HEK293 (cell line): ENCODE data around the gene ARID3B.

Source experiments
- CTCF ChIA-PET: fragments of 350-600 bp; formaldehyde crosslinking; extraction: SDS; loops from one replicate; lab custom pipeline; 2021; ENCODE audit warnings: antibody characterized with exemption; lab: Yijun Ruan, JAX
- POLR2A ChIA-PET: fragments of 300-600 bp; formaldehyde crosslinking; extraction: SDS; loops from one replicate; lab custom pipeline; 2020; ENCODE audit warnings: antibody characterized with exemption, inconsistent platforms; lab: Yijun Ruan, JAX
- H3K27ac ChIP-seq: fragments of 200-500 bp; sonication (Bioruptor generic); 2 replicates; pipeline ENCODE4 v1.5.1; 2014; ENCODE audit warnings: low read depth, low read length, control low read depth, inconsistent platforms; ENCODE audit errors: extremely low read depth
- H3K36me3 ChIP-seq, 2 experiments: fragments of 200-500 bp in 1 of 2; sonication (Bioruptor generic) in 1 of 2; 1 replicate in 1 of 2; 2 replicates in 1 of 2; pipeline ENCODE4 v1.5.1; 2014 to 2017; ENCODE audit warnings: inconsistent platforms in 2 of 2, low read length in 2 of 2; ENCODE audit not compliant: control insufficient read depth in 2 of 2, insufficient read depth in 1 of 2
- H3K4me1 ChIP-seq: fragments of 200-500 bp; sonication (Bioruptor generic); 2 replicates; pipeline ENCODE4 v1.5.1; 2014; ENCODE audit warnings: mild to moderate bottlenecking, low read length, inconsistent platforms; ENCODE audit not compliant: control insufficient read depth, insufficient read depth
- H3K4me3 ChIP-seq: 2 replicates; pipeline ENCODE4 v1.5.1; 2011; ENCODE audit warnings: low read depth, mild to moderate bottlenecking, control low read depth, low read length, moderate library complexity
- H3K9me3 ChIP-seq: fragments of 200-500 bp; sonication (Bioruptor generic); 2 replicates; pipeline ENCODE4 v1.5.1; 2014; ENCODE audit warnings: low read depth, low read length, inconsistent platforms; ENCODE audit not compliant: control insufficient read depth, insufficient read depth
- BCL11A ChIP-seq: fragments of 450-650 bp; formaldehyde crosslinking; IDR thresholded peaks from 2 replicates; pipeline ENCODE4 v1.5.1; 2016; ENCODE audit warnings: low read depth, missing biosample characterization, missing genetic modification characterization
- BCL11B ChIP-seq: fragments of 450-650 bp; formaldehyde crosslinking; IDR thresholded peaks from 2 replicates; pipeline ENCODE4 v1.5.1; 2016; ENCODE audit warnings: low read depth, missing biosample characterization, missing genetic modification characterization
- KLF8 ChIP-seq: fragments of 450-650 bp; formaldehyde crosslinking; IDR thresholded peaks from 2 replicates; pipeline ENCODE4 v1.5.1; 2016; ENCODE audit warnings: missing biosample characterization, missing genetic modification characterization
- MZF1 ChIP-seq: fragments of 450-650 bp; formaldehyde crosslinking; IDR thresholded peaks from 2 replicates; pipeline ENCODE4 v1.5.1; 2017; ENCODE audit warnings: missing biosample characterization, missing genetic modification characterization, borderline replicate concordance
- OSR2 ChIP-seq: fragments of 450-650 bp; formaldehyde crosslinking; IDR thresholded peaks from 2 replicates; pipeline ENCODE4 v1.5.1; 2016; ENCODE audit warnings: missing biosample characterization, missing genetic modification characterization
- RBAK ChIP-seq: fragments of 450-650 bp; formaldehyde crosslinking; IDR thresholded peaks from 2 replicates; pipeline ENCODE4 v1.5.1; 2016; ENCODE audit warnings: missing biosample characterization, missing genetic modification characterization
- TCF7L2 ChIP-seq: IDR thresholded peaks from 2 replicates; pipeline ENCODE4 v1.6.1; 2011; ENCODE audit warnings: low read depth, mild to moderate bottlenecking, inconsistent platforms, low read length, moderate library complexity, borderline replicate concordance
- WT1 ChIP-seq: fragments of 450-650 bp; formaldehyde crosslinking; IDR thresholded peaks from 2 replicates; pipeline ENCODE4 v1.5.1; 2016; ENCODE audit warnings: missing biosample characterization, missing genetic modification characterization
- YY2 ChIP-seq: fragments of 450-650 bp; formaldehyde crosslinking; IDR thresholded peaks from 2 replicates; pipeline ENCODE4 v1.5.1; 2016; ENCODE audit warnings: missing biosample characterization, missing genetic modification characterization
- ZBTB17 ChIP-seq: fragments of 450-650 bp; formaldehyde crosslinking; IDR thresholded peaks from 2 replicates; pipeline ENCODE4 v1.5.1; 2016; ENCODE audit warnings: missing biosample characterization, missing genetic modification characterization
- ZBTB48 ChIP-seq: fragments of 450-650 bp; formaldehyde crosslinking; IDR thresholded peaks from 2 replicates; pipeline ENCODE4 v1.5.1; 2016; ENCODE audit warnings: missing biosample characterization, missing genetic modification characterization
- ZFHX2 ChIP-seq: fragments of 450-650 bp; formaldehyde crosslinking; conservative IDR thresholded peaks from 2 replicates; pipeline ENCODE4 v1.5.1; 2016; ENCODE audit warnings: missing biosample characterization, missing genetic modification characterization
- ZNF184 ChIP-seq: fragments of 450-650 bp; IDR thresholded peaks from 2 replicates; pipeline ENCODE4 v1.5.1; 2018; ENCODE audit warnings: missing biosample characterization, mild to moderate bottlenecking, missing genetic modification characterization
- ZNF266 ChIP-seq: fragments of 450-650 bp; formaldehyde crosslinking; IDR thresholded peaks from 2 replicates; pipeline ENCODE4 v1.5.1; 2016; ENCODE audit warnings: missing biosample characterization, missing genetic modification characterization, low read depth
- ZNF513 ChIP-seq: fragments of 450-650 bp; IDR thresholded peaks from 2 replicates; pipeline ENCODE4 v1.5.1; 2018; ENCODE audit warnings: missing biosample characterization, missing genetic modification characterization
- ZNF610 ChIP-seq: fragments of 450-650 bp; formaldehyde crosslinking; IDR thresholded peaks from 2 replicates; pipeline ENCODE4 v1.5.1; 2016; ENCODE audit warnings: missing biosample characterization, missing genetic modification characterization, borderline replicate concordance
- ZNF747 ChIP-seq: fragments of 450-650 bp; formaldehyde crosslinking; IDR thresholded peaks from 2 replicates; pipeline ENCODE4 v1.5.1; 2016; ENCODE audit warnings: missing biosample characterization, missing genetic modification characterization
- ZNF777 ChIP-seq: fragments of 450-650 bp; formaldehyde crosslinking; IDR thresholded peaks from 2 replicates; pipeline ENCODE4 v1.5.1; 2017; ENCODE audit warnings: missing biosample characterization, missing genetic modification characterization, borderline replicate concordance
- ZSCAN23 ChIP-seq: fragments of 450-650 bp; formaldehyde crosslinking; IDR thresholded peaks from 2 replicates; pipeline ENCODE4 v1.5.1; 2016; ENCODE audit warnings: missing biosample characterization, missing genetic modification characterization
- TF ChIP-seq, protein P1 (sequence below): fragments of 450-650 bp; formaldehyde crosslinking; IDR thresholded peaks from 2 replicates; pipeline ENCODE4 v1.5.1; 2016; ENCODE audit warnings: missing biosample characterization, missing genetic modification characterization, low read depth
- TF ChIP-seq, protein P2 (sequence below): fragments of 450-650 bp; formaldehyde crosslinking; conservative IDR thresholded peaks from 2 replicates; pipeline ENCODE4 v1.5.1; 2016; ENCODE audit warnings: low read depth, missing biosample characterization, missing genetic modification characterization
- TF ChIP-seq, protein P3 (sequence below): fragments of 450-650 bp; formaldehyde crosslinking; IDR thresholded peaks from 2 replicates; pipeline ENCODE4 v1.5.0; 2017; ENCODE audit warnings: missing biosample characterization, missing genetic modification characterization, borderline replicate concordance
- TF ChIP-seq, protein P4 (sequence below): fragments of 450-650 bp; formaldehyde crosslinking; IDR thresholded peaks from 2 replicates; pipeline ENCODE4 v1.5.1; 2017; ENCODE audit warnings: missing biosample characterization, missing genetic modification characterization

ARID3B gene

DNA sequence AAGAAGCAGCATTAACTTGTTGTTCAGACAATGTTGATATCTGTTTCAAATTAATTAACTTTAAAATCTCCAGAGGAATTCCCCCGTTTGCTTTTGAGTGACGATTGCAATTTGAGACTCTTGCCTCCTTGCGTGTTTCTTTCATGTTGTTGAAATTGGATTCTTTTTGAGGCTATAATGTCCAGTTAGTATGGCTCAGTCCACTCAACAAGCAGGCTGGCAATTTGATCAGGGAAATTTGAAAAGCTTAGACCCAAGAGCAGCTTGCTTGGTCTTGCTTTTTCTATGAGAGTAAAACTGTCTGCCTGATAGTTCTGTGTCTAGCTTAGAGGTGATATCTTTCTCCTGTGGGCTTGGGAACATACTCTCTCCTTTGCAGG is 2.0 kb downstream of the ARID3B start:
- no peak overlapping the region; the same call in 1 of the 2 replicates for H3K27ac ChIP-seq
- ChIA-PET CTCF (interaction anchor here (1.5 kb wide), 1 partner anchor 28 kb away, joined by 3 read pairs; no protein-coding TSS in a partner anchor), POLR2A (interaction anchor here (3.6 kb wide), 1 partner anchor 72 kb away, joined by 53 read pairs; the partner anchor contains the start of gene CLK3)
- TF ChIP-seq ZNF610 (tag by site-specific recombination), result no peak
- TF ChIP-seq ZNF513 (tag by site-specific recombination), result no peak
- peak; percentile 73; the same call in 1 of the 2 replicates for TF ChIP-seq ZBTB17
- TF ChIP-seq WT1, result peak; percentile 89
- no peak for TF ChIP-seq RBAK (tag by site-specific recombination)
- TF ChIP-seq ZBTB48, result no peak
- no peak for TF ChIP-seq BCL11A
- no peak for TF ChIP-seq ZNF266
- TF ChIP-seq, protein P1, sequence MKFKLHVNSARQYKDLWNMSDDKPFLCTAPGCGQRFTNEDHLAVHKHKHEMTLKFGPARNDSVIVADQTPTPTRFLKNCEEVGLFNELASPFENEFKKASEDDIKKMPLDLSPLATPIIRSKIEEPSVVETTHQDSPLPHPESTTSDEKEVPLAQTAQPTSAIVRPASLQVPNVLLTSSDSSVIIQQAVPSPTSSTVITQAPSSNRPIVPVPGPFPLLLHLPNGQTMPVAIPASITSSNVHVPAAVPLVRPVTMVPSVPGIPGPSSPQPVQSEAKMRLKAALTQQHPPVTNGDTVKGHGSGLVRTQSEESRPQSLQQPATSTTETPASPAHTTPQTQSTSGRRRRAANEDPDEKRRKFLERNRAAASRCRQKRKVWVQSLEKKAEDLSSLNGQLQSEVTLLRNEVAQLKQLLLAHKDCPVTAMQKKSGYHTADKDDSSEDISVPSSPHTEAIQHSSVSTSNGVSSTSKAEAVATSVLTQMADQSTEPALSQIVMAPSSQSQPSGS (tag by site-specific recombination), result no peak
- TF ChIP-seq ZNF777, result no peak
- TF ChIP-seq, protein P2, sequence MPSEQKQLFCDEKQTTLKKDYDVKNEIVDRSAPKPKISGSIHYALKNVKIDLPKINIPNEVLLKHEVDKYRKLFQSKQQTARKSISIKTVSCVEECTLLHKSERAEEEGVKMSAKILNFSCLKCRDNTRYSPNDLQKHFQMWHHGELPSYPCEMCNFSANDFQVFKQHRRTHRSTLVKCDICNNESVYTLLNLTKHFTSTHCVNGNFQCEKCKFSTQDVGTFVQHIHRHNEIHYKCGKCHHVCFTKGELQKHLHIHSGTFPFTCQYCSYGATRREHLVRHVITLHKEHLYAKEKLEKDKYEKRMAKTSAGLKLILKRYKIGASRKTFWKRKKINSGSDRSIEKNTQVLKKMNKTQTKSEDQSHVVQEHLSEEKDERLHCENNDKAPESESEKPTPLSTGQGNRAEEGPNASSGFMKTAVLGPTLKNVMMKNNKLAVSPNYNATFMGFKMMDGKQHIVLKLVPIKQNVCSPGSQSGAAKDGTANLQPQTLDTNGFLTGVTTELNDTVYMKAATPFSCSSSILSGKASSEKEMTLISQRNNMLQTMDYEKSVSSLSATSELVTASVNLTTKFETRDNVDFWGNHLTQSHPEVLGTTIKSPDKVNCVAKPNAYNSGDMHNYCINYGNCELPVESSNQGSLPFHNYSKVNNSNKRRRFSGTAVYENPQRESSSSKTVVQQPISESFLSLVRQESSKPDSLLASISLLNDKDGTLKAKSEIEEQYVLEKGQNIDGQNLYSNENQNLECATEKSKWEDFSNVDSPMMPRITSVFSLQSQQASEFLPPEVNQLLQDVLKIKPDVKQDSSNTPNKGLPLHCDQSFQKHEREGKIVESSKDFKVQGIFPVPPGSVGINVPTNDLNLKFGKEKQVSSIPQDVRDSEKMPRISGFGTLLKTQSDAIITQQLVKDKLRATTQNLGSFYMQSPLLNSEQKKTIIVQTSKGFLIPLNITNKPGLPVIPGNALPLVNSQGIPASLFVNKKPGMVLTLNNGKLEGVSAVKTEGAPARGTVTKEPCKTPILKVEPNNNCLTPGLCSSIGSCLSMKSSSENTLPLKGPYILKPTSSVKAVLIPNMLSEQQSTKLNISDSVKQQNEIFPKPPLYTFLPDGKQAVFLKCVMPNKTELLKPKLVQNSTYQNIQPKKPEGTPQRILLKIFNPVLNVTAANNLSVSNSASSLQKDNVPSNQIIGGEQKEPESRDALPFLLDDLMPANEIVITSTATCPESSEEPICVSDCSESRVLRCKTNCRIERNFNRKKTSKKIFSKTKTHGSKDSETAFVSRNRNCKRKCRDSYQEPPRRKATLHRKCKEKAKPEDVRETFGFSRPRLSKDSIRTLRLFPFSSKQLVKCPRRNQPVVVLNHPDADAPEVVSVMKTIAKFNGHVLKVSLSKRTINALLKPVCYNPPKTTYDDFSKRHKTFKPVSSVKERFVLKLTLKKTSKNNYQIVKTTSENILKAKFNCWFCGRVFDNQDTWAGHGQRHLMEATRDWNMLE (tag by site-specific recombination), result 0 out of 2 replicates have a peak, but pooled peaks have one; percentile 8
- 0 out of 2 replicates have a peak, but pooled peaks have one; percentile 48 for TF ChIP-seq TCF7L2
- TF ChIP-seq ZNF747, result no peak
- no peak for TF ChIP-seq KLF8
- no peak for TF ChIP-seq MZF1 (tag by site-specific recombination)
- TF ChIP-seq YY2 (tag by site-specific recombination), result no peak
- TF ChIP-seq ZSCAN23, result no peak
- TF ChIP-seq ZNF184 (tag by site-specific recombination), result no peak
- no peak for TF ChIP-seq BCL11B (tag by site-specific recombination)
- peaks cover 34% of the 10 kb centered on the region for H3K4me1 ChIP-seq
- H3K9me3 ChIP-seq, result no peaks in the 10 kb centered on the region
- H3K36me3 ChIP-seq, result peaks cover 9 to 24% of the 10 kb centered on the region in 2 experiments; a peak in 2 of 3 replicates
- no peak overlapping the region for H3K4me3 ChIP-seq

DNA sequence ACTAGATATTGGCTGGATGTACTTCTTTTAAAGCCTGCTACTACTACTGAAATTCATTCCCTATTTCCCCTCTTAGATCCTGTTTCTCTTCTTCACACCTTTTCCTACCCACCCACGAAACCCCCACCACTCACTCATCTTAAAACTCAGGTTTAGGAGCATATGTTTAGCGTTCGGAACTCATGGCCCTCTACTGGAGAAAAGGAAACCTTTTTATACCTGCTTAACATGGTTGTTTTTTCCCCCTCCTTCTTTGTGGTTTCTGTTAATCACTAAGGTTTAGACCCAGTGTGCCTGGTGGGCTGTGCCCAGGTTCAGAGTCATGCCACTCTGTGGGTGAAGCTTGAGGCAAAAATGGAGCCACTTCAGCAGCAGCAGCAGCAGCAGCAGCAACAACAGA is 2.6 kb downstream of the ARID3B start:
- Histone ChIP-seq H3K4me1 (peaks cover 34% of the 10 kb centered on the region), H3K27ac (no peak overlapping the region), H3K4me3 (no peak overlapping the region), H3K9me3 (no peaks in the 10 kb centered on the region), H3K36me3 (peaks cover 9 to 30% of the 10 kb centered on the region in 2 experiments; a peak in 2 of 3 replicates)
- ChIA-PET POLR2A (no interaction called here), CTCF (interaction anchor here (1.5 kb wide), 1 partner anchor 28 kb away, joined by 3 read pairs; no protein-coding TSS in a partner anchor)
- TF ChIP-seq, protein P3, sequence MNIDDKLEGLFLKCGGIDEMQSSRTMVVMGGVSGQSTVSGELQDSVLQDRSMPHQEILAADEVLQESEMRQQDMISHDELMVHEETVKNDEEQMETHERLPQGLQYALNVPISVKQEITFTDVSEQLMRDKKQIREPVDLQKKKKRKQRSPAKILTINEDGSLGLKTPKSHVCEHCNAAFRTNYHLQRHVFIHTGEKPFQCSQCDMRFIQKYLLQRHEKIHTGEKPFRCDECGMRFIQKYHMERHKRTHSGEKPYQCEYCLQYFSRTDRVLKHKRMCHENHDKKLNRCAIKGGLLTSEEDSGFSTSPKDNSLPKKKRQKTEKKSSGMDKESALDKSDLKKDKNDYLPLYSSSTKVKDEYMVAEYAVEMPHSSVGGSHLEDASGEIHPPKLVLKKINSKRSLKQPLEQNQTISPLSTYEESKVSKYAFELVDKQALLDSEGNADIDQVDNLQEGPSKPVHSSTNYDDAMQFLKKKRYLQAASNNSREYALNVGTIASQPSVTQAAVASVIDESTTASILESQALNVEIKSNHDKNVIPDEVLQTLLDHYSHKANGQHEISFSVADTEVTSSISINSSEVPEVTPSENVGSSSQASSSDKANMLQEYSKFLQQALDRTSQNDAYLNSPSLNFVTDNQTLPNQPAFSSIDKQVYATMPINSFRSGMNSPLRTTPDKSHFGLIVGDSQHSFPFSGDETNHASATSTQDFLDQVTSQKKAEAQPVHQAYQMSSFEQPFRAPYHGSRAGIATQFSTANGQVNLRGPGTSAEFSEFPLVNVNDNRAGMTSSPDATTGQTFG (tag by site-specific recombination), result no peak
- TF ChIP-seq ZFHX2 (tag by site-specific recombination) (no peak; the same call in 1 of the 2 replicates), ZSCAN23 (no peak), OSR2 (tag by site-specific recombination) (peak; percentile 59; the same call in 1 of the 2 replicates)
- TF ChIP-seq, protein P4, sequence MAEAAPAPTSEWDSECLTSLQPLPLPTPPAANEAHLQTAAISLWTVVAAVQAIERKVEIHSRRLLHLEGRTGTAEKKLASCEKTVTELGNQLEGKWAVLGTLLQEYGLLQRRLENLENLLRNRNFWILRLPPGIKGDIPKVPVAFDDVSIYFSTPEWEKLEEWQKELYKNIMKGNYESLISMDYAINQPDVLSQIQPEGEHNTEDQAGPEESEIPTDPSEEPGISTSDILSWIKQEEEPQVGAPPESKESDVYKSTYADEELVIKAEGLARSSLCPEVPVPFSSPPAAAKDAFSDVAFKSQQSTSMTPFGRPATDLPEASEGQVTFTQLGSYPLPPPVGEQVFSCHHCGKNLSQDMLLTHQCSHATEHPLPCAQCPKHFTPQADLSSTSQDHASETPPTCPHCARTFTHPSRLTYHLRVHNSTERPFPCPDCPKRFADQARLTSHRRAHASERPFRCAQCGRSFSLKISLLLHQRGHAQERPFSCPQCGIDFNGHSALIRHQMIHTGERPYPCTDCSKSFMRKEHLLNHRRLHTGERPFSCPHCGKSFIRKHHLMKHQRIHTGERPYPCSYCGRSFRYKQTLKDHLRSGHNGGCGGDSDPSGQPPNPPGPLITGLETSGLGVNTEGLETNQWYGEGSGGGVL, result peak; percentile 25; the same call in 1 of the 2 replicates
